Omental fat pad (tissue), 4 donors: ENCODE measurements around the gene TNNT1. TPM values are rescaled to one million over a fixed set of nuclear protein-coding genes. Genes with fewer than 3 reads are reported as not detected.

ENCODE experiments used
- ATAC-seq: fragments of 150-250 bp; one replicate; pipeline ENCODE4 v1.9.1; 2016; ENCODE audit warnings: mild to moderate bottlenecking, moderate library complexity; ENCODE audit not compliant: low FRiP score
- DNase-seq: peaks from one replicate; pipeline ENCODE4 v3.0.0-alpha.2; 2019; ENCODE audit warnings: low spot score
- total RNA-seq, 4 donors: library from RNA; depleted of rRNA; stranded (reverse); fragments of >200 nt; gene quantifications; one replicate each; pipeline ENCODE4 v1.1.0, GENCODE V29; 2016
- TF ChIP-seq, protein P1 (sequence below), 3 donors: fragments of 450-650 bp; IDR thresholded peaks; one replicate each; pipeline ENCODE4 v1.5.1; 2016 to 2017; ENCODE audit warnings: antibody characterized with exemption in 3 of 3, mild to moderate bottlenecking in 3 of 3, moderate library complexity in 2 of 3

Gene TNNT1, protein sequence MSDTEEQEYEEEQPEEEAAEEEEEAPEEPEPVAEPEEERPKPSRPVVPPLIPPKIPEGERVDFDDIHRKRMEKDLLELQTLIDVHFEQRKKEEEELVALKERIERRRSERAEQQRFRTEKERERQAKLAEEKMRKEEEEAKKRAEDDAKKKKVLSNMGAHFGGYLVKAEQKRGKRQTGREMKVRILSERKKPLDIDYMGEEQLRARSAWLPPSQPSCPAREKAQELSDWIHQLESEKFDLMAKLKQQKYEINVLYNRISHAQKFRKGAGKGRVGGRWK
- total RNA-seq = 1 to 10 TPM in 3 of 4 donors, not detected in 1; 1.9 to 7.2 (median 4.3) TPM

DNA sequence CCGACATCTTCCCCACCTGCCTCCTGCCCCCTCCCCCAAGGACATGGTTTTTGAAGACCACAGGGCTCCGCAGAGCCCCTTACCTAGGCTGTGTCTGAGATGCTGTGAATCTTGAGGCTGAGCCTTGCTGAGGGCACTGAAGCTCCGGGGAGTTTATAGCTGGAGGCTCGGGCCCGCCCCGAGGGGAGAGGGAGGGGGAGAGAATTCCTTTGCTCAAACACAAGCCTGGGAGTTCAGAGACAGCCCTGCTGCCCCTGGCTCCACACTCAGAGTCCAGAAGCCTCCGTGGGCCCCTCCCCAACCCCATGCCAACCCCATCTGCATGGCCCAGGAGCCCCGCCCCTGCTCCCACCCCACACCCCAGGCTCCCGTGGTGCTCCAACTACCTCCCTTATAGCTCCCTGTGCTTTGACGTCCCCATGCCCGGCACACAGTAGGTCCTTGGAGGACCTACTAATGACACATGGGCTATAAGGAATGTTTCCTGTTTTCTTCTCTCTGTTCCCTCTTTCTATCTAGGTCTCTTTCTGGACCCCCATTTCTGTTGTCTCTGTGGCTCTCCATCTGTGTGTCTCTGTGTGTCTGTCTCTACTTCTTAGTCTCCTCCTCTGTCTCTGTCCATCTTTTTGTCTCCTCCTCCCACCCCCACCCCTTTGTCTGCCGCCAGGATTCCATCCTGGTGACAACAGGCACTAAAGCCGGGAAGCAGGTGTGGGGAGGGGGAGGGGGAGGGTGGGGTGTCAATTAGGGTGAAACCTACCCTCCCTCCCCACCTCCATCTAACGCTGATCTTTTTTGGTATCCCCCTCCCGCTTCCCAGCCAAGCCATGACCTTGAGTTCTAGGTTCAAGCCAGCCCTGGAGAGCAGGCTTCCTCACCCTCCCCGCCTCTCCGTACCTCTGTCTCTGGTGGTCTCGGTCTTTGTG lies at the start of gene TNNT1:
TSS of gene TNNT1 (minus strand) at position 129 of the 926 bp plus-strand sequence. CDS start 2,049 bp downstream, outside the sequence.
- ATAC-seq = no peak
- TF ChIP-seq, protein P1, sequence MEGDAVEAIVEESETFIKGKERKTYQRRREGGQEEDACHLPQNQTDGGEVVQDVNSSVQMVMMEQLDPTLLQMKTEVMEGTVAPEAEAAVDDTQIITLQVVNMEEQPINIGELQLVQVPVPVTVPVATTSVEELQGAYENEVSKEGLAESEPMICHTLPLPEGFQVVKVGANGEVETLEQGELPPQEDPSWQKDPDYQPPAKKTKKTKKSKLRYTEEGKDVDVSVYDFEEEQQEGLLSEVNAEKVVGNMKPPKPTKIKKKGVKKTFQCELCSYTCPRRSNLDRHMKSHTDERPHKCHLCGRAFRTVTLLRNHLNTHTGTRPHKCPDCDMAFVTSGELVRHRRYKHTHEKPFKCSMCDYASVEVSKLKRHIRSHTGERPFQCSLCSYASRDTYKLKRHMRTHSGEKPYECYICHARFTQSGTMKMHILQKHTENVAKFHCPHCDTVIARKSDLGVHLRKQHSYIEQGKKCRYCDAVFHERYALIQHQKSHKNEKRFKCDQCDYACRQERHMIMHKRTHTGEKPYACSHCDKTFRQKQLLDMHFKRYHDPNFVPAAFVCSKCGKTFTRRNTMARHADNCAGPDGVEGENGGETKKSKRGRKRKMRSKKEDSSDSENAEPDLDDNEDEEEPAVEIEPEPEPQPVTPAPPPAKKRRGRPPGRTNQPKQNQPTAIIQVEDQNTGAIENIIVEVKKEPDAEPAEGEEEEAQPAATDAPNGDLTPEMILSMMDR (IDR thresholded peaks at IDR 0.05) = no peak
- DNase-seq = no peak

DNA sequence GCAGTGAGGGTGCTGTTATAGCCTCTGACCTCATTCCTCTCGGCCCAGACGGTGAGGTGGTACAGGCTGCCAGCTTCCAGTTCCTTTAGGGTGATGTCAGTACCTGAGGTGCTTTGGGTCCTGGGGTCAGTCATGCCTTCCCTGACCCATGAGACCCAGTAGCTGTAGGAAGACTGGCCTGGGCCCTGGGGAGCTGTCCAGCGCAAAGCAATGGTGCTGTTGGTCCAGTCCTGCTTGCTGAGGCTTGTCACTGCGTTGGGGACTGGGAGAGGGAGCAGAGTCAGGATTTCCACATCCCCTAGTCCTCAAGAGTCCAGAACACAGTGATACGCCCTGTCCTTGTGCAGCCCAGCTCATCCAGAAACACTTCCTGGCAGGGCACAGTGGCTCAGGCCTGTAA lies 49.6 kb upstream of the TNNT1 start:
- ATAC-seq (no peak), DNase-seq (no peak)
- TF ChIP-seq, protein P1 (IDR thresholded peaks at IDR 0.05) = no peak

DNA sequence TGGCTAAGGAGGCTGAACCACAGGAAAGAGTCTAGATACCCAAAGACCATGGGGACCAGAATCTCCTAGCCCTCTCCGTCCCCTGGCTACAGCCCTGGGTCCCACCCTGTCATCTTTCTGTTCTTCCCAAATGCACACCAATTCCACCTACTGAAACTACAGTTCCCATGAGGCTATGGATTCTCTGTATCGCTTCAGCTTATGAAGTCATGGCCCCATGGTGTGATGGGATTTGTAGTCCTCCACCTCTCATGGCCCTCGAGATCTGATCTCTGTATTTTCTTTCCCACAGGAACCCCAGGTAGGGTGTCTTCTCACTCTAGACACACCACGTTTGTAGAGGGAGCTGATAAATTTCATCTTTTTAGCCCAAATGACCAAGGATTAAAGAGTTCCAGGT lies 48.5 kb upstream of the TNNT1 start:
- TF ChIP-seq, protein P1 (IDR thresholded peaks at IDR 0.05) = no peak
- no peak for DNase-seq
- no peak for ATAC-seq

DNA sequence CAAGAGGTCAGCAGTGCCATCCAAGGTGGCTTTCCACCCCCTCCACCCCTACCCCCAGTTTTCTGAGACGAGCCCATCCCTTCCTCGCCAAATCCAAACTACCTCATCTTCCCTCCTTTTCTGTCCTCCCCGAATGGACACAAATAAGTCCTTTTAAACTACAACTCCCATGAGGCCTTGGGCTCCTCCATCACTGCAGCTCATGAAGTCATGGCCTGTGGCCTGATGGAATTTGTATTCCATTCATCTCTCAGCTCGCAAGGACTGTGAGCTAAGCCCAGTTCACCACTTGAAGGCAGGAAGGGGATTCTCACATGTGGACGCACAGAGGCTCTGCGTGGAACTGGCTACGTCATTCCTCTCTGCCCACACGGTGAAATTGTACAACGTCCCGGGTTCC lies 47.8 kb upstream of the TNNT1 start:
- ATAC-seq (no peak), DNase-seq (no peak)
- TF ChIP-seq, protein P1 (IDR thresholded peaks at IDR 0.05) = no peak

DNA sequence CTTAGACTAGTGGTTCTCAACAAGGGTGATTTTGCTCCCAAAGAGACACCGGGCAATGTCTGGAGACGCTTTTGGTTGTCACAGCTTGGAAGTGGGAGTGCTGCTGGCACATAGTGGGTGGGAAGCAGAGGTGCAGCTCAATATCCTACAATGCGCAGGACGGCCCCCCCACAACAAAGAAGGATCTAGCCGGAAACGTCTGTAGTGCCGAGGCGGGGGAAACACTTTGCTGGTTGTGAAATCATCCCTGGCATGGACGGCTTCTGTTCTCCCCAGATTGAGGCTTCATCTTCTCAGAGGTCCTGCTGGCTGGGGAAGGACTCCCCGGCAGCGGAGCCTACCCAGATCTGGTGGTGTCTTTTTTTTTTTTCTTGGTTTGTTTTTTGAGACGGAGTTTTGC lies 44.5 kb upstream of the TNNT1 start:
- ATAC-seq (no peak), DNase-seq (no peak)
- TF ChIP-seq, protein P1 (IDR thresholded peaks at IDR 0.05) = no peak

DNA sequence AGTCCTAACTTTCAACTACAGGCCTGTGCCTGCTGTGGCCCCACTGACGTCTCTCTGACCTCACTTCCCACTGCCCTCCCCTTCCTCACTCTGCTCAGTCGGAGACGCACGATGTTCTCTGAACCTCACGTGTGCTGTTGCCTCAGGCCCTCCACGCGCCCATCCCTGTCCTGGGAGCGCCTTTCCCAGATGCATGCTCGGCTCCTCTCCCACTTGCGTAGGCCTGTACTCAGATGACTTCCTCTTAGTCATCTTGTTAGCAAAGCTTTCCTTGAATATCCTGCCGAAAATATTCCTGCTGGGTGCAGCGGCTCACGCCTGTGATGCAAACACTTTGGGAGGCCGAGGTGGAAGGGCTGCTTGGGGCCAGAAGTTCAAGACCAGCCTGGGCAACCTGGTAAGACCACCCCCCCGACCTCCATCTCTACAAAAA lies 40.4 kb upstream of the TNNT1 start:
- TF ChIP-seq, protein P1 (IDR thresholded peaks at IDR 0.05) = no peak
- ATAC-seq (no peak), DNase-seq (no peak)
